NCI-H2107 treated with DMSO at 0.1 percent for 48 hours (cell line): Measurements from ENCODE around the gene SLC39A7.
A peak's percentile ranks its signal among the peaks of the same experiment; 100 is the strongest.

Source experiments
- DNase-seq: peaks from one replicate; lab custom pipeline; 2025; ENCODE audit not compliant: unreplicated experiment; lab: John Stamatoyannopoulos, UW

SLC39A7 gene

GRCh38 chr6:33170176-33171015, 30.3 kb upstream of the SLC39A7 start:
- no peak for DNase-seq

GRCh38 chr6:33171016-33171879, 29.4 kb upstream of the SLC39A7 start:
- DNase-seq: no peak

- DNase-seq: no peak
These were observed 28.6 kb upstream of the SLC39A7 start for GRCh38 chr6:33171880-33172687.

GRCh38 chr6:33172688-33173534, 27.8 kb upstream of the SLC39A7 start:
- DNase-seq: peak; percentile 3

GRCh38 chr6:33173535-33174180, 27.0 kb upstream of the SLC39A7 start:
- no peak for DNase-seq

- no peak for DNase-seq
These were observed 25.9 kb upstream of the SLC39A7 start for GRCh38 chr6:33174784-33175183.

- no peak for DNase-seq
These were observed 25.1 kb upstream of the SLC39A7 start for GRCh38 chr6:33175436-33176069.

GRCh38 chr6:33176906-33177305, 23.8 kb upstream of the SLC39A7 start:
- DNase-seq: no peak

GRCh38 chr6:33177552-33178446, 22.9 kb upstream of the SLC39A7 start:
- no peak for DNase-seq

GRCh38 chr6:33178755-33179475, 21.8 kb upstream of the SLC39A7 start:
- DNase-seq: no peak

GRCh38 chr6:33181141-33181540, 19.5 kb upstream of the SLC39A7 start:
- DNase-seq: no peak

GRCh38 chr6:33183071-33183683, 17.5 kb upstream of the SLC39A7 start:
- no peak for DNase-seq

- DNase-seq: no peak
These were observed 15.5 kb upstream of the SLC39A7 start for GRCh38 chr6:33185190-33185589.

GRCh38 chr6:33185654-33186187, 14.9 kb upstream of the SLC39A7 start:
- DNase-seq: no peak

GRCh38 chr6:33187809-33188208, 12.9 kb upstream of the SLC39A7 start:
- DNase-seq: no peak

- DNase-seq: no peak
These were observed 11.5 kb upstream of the SLC39A7 start for GRCh38 chr6:33189164-33189563.
